Measurements from ENCODE around the gene SEMA3A. TPM values are rescaled to one million over a fixed set of nuclear protein-coding genes. Genes with fewer than 3 reads are reported as not detected.

The SEMA3A gene
- polyA plus RNA-seq, 4 donors = 2.4 to 11.4 TPM; not detected in 2

DNA sequence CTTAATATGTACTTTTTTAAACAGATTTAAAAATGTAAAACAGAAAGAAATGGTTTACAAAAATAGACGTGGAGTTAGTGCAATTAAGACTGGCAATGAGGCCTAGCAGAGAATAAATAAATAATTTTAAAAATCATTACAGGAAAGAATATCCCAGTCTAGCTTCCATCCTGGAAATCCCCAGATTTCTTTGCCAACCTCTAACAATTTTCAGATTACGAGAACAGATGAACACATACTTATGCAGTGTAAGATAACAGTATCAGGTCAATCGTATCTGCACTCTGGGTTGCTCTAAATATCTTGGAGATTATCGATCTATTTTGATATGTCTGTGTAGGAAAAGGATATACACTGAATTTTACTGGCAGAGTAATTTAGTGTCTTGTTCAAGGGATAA is 210.5 kb downstream of the SEMA3A start:
- 48 to 49% (median 49%) methylated on average over 4 of the region's 4 CpGs for WGBS, 3 donors
- Histone ChIP-seq H3K36me3 (ENCODE audit: control insufficient read depth in 3 of 3, insufficient read depth in 2 of 3, low read depth in 1 of 3, low read length in 3 of 3) (no peaks in the 10 kb centered on the region), H3K27me3 (ENCODE audit: control insufficient read depth in 3 of 3, insufficient read depth in 3 of 3, low read length in 3 of 3) (no peaks in the 10 kb centered on the region), H3K27ac (ENCODE audit: low read depth in 1 of 3, low read length in 2 of 3) (no peak overlapping the region), H3K9me3 (ENCODE audit: control insufficient read depth in 2 of 2, insufficient read depth in 1 of 2, low read depth in 1 of 2, low read length in 1 of 2) (peaks cover 0 to 2% of the 10 kb centered on the region in 2 donors), H3K4me3 (ENCODE audit: low read depth in 1 of 3, low read length in 3 of 3) (no peak overlapping the region), H3K4me1 (ENCODE audit: control insufficient read depth in 3 of 3, insufficient read depth in 2 of 3, low read depth in 1 of 3, low read length in 2 of 3) (no peaks in the 10 kb centered on the region)
- no peak for FAIRE-seq
- DNase-seq = no peak

DNA sequence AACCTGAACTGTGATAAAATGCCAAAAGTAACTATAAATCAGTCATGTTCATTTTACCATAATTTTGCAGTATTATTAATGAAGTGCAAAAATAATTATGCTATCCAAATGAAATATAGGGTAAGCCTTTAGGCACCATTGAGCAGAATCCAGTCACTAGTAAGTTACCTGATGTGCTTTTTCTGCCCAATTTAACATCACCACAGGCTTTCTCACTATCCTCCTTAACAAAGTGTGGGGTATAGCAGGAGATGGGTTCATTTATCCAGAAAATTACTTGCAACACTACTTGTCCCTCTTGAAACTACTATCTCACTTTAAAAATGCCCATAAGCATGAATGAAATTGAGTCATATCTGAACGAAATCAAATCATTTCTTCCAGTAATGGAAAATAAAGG is 211.0 kb downstream of the SEMA3A start:
- Histone ChIP-seq H3K27ac (ENCODE audit: low read depth in 1 of 3, low read length in 2 of 3) (no peak overlapping the region), H3K4me1 (ENCODE audit: control insufficient read depth in 3 of 3, insufficient read depth in 2 of 3, low read depth in 1 of 3, low read length in 2 of 3) (no peaks in the 10 kb centered on the region), H3K36me3 (ENCODE audit: control insufficient read depth in 3 of 3, insufficient read depth in 2 of 3, low read depth in 1 of 3, low read length in 3 of 3) (no peaks in the 10 kb centered on the region), H3K27me3 (ENCODE audit: control insufficient read depth in 3 of 3, insufficient read depth in 3 of 3, low read length in 3 of 3) (no peaks in the 10 kb centered on the region), H3K9me3 (ENCODE audit: control insufficient read depth in 2 of 2, insufficient read depth in 1 of 2, low read depth in 1 of 2, low read length in 1 of 2) (peaks cover 0 to 2% of the 10 kb centered on the region in 2 donors), H3K4me3 (ENCODE audit: low read depth in 1 of 3, low read length in 3 of 3) (no peak overlapping the region)
- DNase-seq = no peak
- WGBS, 3 donors = 59 to 84% (median 63%) methylated on average over 1 of the region's 1 CpG
- FAIRE-seq = no peak

DNA sequence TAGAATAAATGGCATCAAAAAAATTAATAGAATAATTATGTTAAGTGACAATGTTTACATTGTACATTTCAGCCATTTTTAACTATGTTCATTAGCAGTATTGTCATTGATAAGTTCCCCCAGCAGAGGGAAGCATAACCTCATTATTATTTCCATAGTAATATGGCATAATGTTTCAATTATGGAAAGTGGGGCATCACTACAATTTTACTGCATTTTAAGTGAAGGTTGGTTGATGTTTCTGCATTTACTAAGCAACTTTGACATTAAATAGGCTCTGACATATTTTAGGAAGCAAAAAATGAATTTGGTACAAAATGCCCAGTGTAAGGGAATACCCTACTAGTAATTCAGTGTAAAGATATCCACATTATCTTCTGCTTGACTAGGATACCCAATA is 218.3 kb downstream of the SEMA3A start:
- DNase-seq = peak; percentile 34 to 57
- Histone ChIP-seq H3K27me3 (ENCODE audit: control insufficient read depth in 3 of 3, insufficient read depth in 3 of 3, low read length in 3 of 3) (no peaks in the 10 kb centered on the region), H3K4me3 (ENCODE audit: low read depth in 1 of 3, low read length in 3 of 3) (no peak overlapping the region), H3K4me1 (ENCODE audit: control insufficient read depth in 3 of 3, insufficient read depth in 2 of 3, low read depth in 1 of 3, low read length in 2 of 3) (no peaks in the 10 kb centered on the region), H3K36me3 (ENCODE audit: control insufficient read depth in 3 of 3, insufficient read depth in 2 of 3, low read depth in 1 of 3, low read length in 3 of 3) (no peaks in the 10 kb centered on the region), H3K9me3 (ENCODE audit: control insufficient read depth in 2 of 2, insufficient read depth in 1 of 2, low read depth in 1 of 2, low read length in 1 of 2) (peaks cover 0 to 2% of the 10 kb centered on the region in 2 donors), H3K27ac (ENCODE audit: low read depth in 1 of 3, low read length in 2 of 3) (no peak overlapping the region)
- FAIRE-seq = peak; percentile 30

DNA sequence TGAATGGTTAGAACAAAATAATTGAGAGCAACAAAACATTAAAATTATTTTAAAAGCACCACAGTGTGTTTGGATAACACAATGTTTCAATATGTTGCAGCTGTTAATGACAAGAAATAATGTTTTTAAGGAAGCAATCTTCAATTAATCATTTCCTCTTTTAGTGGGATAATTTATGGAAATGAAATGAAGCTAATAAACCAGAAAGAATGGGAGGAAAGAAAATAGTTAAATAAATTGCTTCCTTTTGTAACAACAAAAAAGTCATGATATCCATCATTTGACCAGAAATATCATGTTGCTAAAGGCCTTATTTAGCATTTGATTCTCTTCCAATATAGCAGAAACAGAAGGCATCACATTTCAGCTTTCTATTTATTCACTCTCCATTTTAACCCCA is 224.5 kb downstream of the SEMA3A start:
- no peaks in the 10 kb centered on the region for H3K9me3 ChIP-seq (ENCODE audit: control insufficient read depth in 2 of 2, insufficient read depth in 1 of 2, low read depth in 1 of 2, low read length in 1 of 2)

DNA sequence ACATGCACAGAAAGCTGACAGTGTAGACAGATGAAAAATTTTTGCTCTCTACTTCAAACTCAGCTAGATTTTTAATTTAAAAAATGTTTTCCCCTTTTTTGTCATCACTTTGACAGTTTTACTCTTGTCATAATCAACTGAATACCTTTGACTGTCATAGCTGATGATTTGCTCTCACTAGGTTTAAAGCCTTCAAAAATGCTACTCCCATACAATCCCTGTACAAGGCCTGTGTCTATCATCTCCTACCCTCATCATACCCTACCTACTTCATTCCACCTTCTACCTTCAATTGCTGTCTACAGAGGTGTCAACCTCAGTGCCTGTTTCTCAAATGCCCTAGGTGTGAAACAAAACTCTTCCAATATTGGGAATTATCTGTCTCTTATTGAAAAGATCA is 230.3 kb downstream of the SEMA3A start:
- no peak for FAIRE-seq
- no peaks in the 10 kb centered on the region for H3K4me1 ChIP-seq (ENCODE audit: control insufficient read depth in 3 of 3, insufficient read depth in 2 of 3, low read depth in 1 of 3, low read length in 2 of 3)
- no peaks in the 10 kb centered on the region for H3K27me3 ChIP-seq (ENCODE audit: control insufficient read depth in 3 of 3, insufficient read depth in 3 of 3, low read length in 3 of 3)
- no peaks in the 10 kb centered on the region for H3K9me3 ChIP-seq (ENCODE audit: control insufficient read depth in 2 of 2, insufficient read depth in 1 of 2, low read depth in 1 of 2, low read length in 1 of 2)
- H3K27ac ChIP-seq (ENCODE audit: low read depth in 1 of 3, low read length in 2 of 3) = no peak overlapping the region
- H3K36me3 ChIP-seq (ENCODE audit: control insufficient read depth in 3 of 3, insufficient read depth in 2 of 3, low read depth in 1 of 3, low read length in 3 of 3) = no peaks in the 10 kb centered on the region
- no peak overlapping the region for H3K4me3 ChIP-seq (ENCODE audit: low read depth in 1 of 3, low read length in 3 of 3)
- no peak for DNase-seq

More for the DNA sequence above, 224.5 kb downstream of the SEMA3A start:
- Histone ChIP-seq H3K4me1 (ENCODE audit: control insufficient read depth in 3 of 3, insufficient read depth in 2 of 3, low read depth in 1 of 3, low read length in 2 of 3) (no peaks in the 10 kb centered on the region), H3K36me3 (ENCODE audit: control insufficient read depth in 3 of 3, insufficient read depth in 2 of 3, low read depth in 1 of 3, low read length in 3 of 3) (no peaks in the 10 kb centered on the region), H3K4me3 (ENCODE audit: low read depth in 1 of 3, low read length in 3 of 3) (no peak overlapping the region), H3K27ac (ENCODE audit: low read depth in 1 of 3, low read length in 2 of 3) (no peak overlapping the region), H3K27me3 (ENCODE audit: control insufficient read depth in 3 of 3, insufficient read depth in 3 of 3, low read length in 3 of 3) (no peaks in the 10 kb centered on the region)
- DNase-seq (no peak), FAIRE-seq (no peak)

DNA sequence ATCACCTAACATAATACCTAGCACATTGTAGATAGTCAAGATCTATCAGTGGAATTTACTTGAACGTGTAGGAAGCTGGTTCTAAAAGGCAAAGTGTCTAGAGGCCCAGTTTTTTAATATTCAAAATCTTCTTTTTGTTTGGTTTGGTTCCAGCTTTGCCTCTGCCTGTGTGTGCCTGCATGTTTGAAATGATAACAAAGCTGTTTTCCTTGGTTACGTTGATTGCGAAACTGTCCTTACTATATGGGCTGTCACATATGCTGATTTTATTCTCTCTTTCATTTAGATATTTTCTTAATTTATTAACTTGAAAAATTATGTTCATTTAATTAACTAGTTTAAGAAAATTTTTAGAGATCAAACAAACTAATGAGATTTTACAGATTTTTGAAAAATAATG is 237.3 kb downstream of the SEMA3A start:
- 50 to 57% (median 52%) methylated on average over 3 of the region's 3 CpGs for WGBS, 3 donors
- Histone ChIP-seq H3K36me3 (ENCODE audit: control insufficient read depth in 3 of 3, insufficient read depth in 2 of 3, low read depth in 1 of 3, low read length in 3 of 3) (no peaks in the 10 kb centered on the region), H3K4me1 (ENCODE audit: control insufficient read depth in 3 of 3, insufficient read depth in 2 of 3, low read depth in 1 of 3, low read length in 2 of 3) (no peaks in the 10 kb centered on the region), H3K27ac (ENCODE audit: low read depth in 1 of 3, low read length in 2 of 3) (no peak overlapping the region), H3K9me3 (ENCODE audit: control insufficient read depth in 2 of 2, insufficient read depth in 1 of 2, low read depth in 1 of 2, low read length in 1 of 2) (no peaks in the 10 kb centered on the region), H3K27me3 (ENCODE audit: control insufficient read depth in 3 of 3, insufficient read depth in 3 of 3, low read length in 3 of 3) (no peaks in the 10 kb centered on the region), H3K4me3 (ENCODE audit: low read depth in 1 of 3, low read length in 3 of 3) (no peak overlapping the region)
- DNase-seq (no peak), FAIRE-seq (no peak)

DNA sequence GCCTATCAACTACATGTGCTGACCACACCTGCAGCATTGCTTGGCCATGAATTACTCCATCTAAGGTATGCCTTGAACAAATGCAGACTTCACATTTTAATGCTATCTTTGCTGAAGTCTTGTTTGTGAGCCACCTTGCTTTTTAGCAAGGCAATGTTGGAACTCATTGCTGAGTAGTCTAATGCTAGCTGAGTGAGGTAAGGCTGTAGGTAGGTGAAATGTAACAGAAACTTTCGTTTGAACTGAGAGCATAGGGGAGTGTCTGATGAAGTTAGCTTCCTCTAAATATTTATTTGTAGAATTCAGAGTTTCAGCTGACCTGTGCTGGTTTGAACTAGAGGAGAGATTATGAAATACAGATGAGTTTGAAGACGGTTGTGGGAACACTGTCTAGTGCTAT is 238.5 kb downstream of the SEMA3A start:
- DNase-seq = no peak
- no peaks in the 10 kb centered on the region for H3K27me3 ChIP-seq (ENCODE audit: control insufficient read depth in 3 of 3, insufficient read depth in 3 of 3, low read length in 3 of 3)
- no peak overlapping the region for H3K4me3 ChIP-seq (ENCODE audit: low read depth in 1 of 3, low read length in 3 of 3)
- H3K27ac ChIP-seq (ENCODE audit: low read depth in 1 of 3, low read length in 2 of 3) = no peak overlapping the region
- H3K4me1 ChIP-seq (ENCODE audit: control insufficient read depth in 3 of 3, insufficient read depth in 2 of 3, low read depth in 1 of 3, low read length in 2 of 3) = no peaks in the 10 kb centered on the region
- 32 to 50% (median 39%) methylated on average over 2 of the region's 2 CpGs for WGBS, 3 donors
- no peak for FAIRE-seq
- no peaks in the 10 kb centered on the region for H3K36me3 ChIP-seq (ENCODE audit: control insufficient read depth in 3 of 3, insufficient read depth in 2 of 3, low read depth in 1 of 3, low read length in 3 of 3)
- H3K9me3 ChIP-seq (ENCODE audit: control insufficient read depth in 2 of 2, insufficient read depth in 1 of 2, low read depth in 1 of 2, low read length in 1 of 2) = no peaks in the 10 kb centered on the region

DNA sequence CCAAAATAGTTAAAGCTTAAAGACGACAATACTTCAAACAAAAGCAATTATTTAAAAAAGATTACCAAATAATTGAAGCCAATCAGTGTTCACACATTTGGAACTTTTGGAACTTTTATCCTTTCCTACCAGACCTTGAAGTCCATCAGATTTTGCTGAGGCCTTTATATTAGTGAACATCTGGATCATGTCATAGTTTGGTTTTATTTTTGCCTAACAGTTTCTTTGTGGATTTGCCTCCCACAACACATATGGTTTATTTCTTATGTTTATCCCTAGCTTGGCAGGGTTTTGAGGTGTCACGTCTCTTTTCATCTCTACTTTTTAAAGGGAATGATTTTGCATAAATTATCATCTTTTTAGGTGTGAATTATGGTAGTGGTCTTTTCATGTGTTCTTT is 242.4 kb downstream of the SEMA3A start:
- FAIRE-seq (no peak), DNase-seq (no peak)
- no peaks in the 10 kb centered on the region for H3K4me1 ChIP-seq (ENCODE audit: control insufficient read depth in 3 of 3, insufficient read depth in 2 of 3, low read depth in 1 of 3, low read length in 2 of 3)
- 62 to 76% (median 65%) methylated on average over 2 of the region's 2 CpGs for WGBS, 3 donors
- H3K36me3 ChIP-seq (ENCODE audit: control insufficient read depth in 3 of 3, insufficient read depth in 2 of 3, low read depth in 1 of 3, low read length in 3 of 3) = no peaks in the 10 kb centered on the region
- no peaks in the 10 kb centered on the region for H3K27me3 ChIP-seq (ENCODE audit: control insufficient read depth in 3 of 3, insufficient read depth in 3 of 3, low read length in 3 of 3)
- no peaks in the 10 kb centered on the region for H3K9me3 ChIP-seq (ENCODE audit: control insufficient read depth in 2 of 2, insufficient read depth in 1 of 2, low read depth in 1 of 2, low read length in 1 of 2)
- H3K4me3 ChIP-seq (ENCODE audit: low read depth in 1 of 3, low read length in 3 of 3) = no peak overlapping the region
- H3K27ac ChIP-seq (ENCODE audit: low read depth in 1 of 3, low read length in 2 of 3) = no peak overlapping the region

DNA sequence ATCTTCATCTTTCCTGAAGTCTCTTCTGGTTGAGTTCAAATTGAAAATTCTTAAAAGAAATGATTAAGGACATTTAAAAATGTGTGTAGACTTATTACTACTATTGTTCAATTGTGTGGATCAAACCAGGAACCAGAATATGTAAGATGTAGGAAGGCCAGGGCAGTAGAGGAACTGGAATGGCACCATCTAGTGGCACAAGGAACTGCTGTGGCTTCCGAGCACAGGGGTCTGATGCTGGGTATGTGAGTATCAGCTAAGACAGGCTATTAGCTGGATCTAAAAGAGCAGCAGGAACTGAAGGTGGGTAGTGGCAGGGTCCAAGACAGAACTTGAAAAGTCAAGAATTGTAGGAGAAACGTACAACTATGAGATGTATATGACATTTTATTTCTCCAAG is 247.3 kb downstream of the SEMA3A start:
- no peaks in the 10 kb centered on the region for H3K9me3 ChIP-seq (ENCODE audit: control insufficient read depth in 2 of 2, insufficient read depth in 1 of 2, low read depth in 1 of 2, low read length in 1 of 2)
- FAIRE-seq (no peak), DNase-seq (peak; percentile 10 to 11)
- H3K27ac ChIP-seq (ENCODE audit: low read depth in 1 of 3, low read length in 2 of 3) = no peak overlapping the region
- no peaks in the 10 kb centered on the region for H3K36me3 ChIP-seq (ENCODE audit: control insufficient read depth in 3 of 3, insufficient read depth in 2 of 3, low read depth in 1 of 3, low read length in 3 of 3)
- H3K4me1 ChIP-seq (ENCODE audit: control insufficient read depth in 3 of 3, insufficient read depth in 2 of 3, low read depth in 1 of 3, low read length in 2 of 3) = no peaks in the 10 kb centered on the region
- WGBS, 3 donors = 50 to 67% (median 58%) methylated on average over 2 of the region's 2 CpGs
- H3K27me3 ChIP-seq (ENCODE audit: control insufficient read depth in 3 of 3, insufficient read depth in 3 of 3, low read length in 3 of 3) = no peaks in the 10 kb centered on the region
- H3K4me3 ChIP-seq (ENCODE audit: low read depth in 1 of 3, low read length in 3 of 3) = no peak overlapping the region
